ENCODE measurements around the gene MCF2L2.
"Not testable (repeated sequence)": the region's sequence is repeated elsewhere in the genome, so short reads cannot be mapped to it uniquely, and the experiment has no call there.

Gene MCF2L2

GRCh38 chr3:183394150-183394549, 34.3 kb downstream of the MCF2L2 start:
- no peak for DNase-seq

DNA sequence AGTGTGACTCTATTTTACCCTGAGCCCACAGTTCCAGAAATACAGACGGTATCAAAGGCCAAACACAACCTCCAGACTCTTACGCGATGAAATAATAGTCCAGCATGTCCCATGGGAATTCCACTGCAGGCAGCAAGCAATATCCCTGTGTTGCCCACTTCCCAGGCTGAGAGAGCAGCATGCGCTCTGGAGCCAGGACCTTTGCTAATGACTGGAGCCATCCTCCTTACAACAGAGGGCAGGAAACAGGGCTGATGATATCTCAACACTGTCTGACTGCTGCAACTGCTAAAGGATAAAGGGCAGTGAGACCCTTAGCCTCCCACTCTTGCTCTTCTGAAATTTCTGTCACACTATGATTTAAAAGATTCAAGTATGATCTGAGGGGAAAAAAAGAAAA, 34.8 kb downstream of the MCF2L2 start:
- DNase-seq, result no peak

GRCh38 chr3:183392186-183393034, 36.0 kb downstream of the MCF2L2 start:
- peak; percentile 8 for DNase-seq

DNA sequence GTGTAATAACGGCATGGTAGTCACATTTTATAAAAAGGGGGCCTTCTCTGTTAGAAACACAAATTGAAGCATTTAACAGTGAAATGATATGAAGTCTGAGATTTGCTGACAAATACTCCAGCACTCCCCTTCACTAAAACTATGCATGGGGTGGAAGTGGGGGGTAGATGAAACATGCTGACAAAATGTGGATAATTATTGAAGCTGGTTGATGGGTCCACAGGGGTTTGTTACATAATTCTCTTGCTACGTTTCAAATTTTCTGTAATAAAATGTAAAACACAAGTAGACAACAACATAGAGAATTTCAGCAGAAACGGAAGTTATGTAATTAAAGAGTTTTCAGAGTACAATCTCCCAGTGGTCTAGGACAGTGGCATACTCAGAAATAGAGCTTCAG, 37.0 kb downstream of the MCF2L2 start:
- DNase-seq, result no peak

DNA sequence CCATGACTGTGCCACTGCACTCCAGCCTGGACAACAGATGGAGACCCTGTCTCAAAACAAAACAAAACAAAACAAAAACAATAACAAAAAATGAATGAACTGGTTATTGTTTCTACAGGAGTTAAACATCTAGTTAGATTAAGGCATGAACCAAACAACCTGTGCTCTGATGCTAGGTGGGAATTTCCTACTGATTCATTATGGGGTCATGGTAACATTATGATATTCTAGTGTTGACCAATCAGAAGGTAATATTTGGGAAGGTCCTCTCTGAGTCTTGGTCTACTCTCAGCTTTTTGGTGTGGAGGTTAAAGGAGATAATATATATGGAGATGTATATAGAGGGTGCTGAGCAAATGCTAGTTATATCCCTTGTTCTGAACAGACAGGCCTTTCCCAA, 37.6 kb downstream of the MCF2L2 start:
- DNase-seq, result no peak

- DNase-seq, result no peak
Observed at GRCh38 chr3:183388213-183388895, 40.1 kb downstream of the MCF2L2 start.

- no peak for DNase-seq
Observed at GRCh38 chr3:183387797-183388196, 40.6 kb downstream of the MCF2L2 start.

DNA sequence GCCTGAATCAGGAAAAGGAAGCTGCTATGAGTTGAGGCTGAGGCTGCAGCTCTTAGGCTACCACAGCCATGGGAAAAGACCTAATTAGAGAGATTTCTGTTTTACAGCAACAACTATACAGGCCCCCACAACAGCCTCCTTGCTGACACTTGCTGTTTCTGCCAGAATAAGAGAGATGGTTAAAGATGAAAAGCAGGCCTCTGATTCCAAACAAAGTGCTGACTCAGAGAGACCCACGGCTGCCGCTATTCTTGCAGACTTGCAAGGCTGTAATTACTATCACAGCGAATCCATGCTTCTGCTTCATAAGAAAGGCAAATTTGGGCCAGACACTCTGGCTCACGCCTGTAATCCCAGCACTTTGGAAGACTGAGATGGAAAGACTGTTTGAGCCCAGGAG, 41.8 kb downstream of the MCF2L2 start:
- no peak for DNase-seq

GRCh38 chr3:183385698-183386613, 42.5 kb downstream of the MCF2L2 start:
- peak; percentile 58 for DNase-seq

- DNase-seq, result no peak
Observed at GRCh38 chr3:183381673-183382072, 46.7 kb downstream of the MCF2L2 start.

DNA sequence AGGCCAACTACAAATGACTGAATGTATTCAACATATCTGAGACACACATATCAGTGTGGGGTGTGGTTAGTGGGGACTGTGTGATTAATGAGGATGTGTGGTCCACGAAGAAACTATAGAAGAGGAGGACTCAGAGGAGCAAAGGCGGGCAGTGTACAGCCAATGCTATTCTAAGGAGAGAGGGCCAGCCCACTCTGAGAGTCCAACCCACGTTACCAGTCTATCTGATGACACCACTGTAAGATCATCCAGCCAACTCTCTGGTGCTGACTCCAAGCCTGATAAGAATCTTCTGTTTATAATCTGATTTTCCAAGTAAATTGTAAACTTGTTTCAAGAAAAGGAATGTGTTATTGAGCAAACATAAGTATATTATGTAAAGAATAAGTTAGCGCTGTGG, 47.2 kb downstream of the MCF2L2 start:
- DNase-seq, result peak; percentile 42

DNA sequence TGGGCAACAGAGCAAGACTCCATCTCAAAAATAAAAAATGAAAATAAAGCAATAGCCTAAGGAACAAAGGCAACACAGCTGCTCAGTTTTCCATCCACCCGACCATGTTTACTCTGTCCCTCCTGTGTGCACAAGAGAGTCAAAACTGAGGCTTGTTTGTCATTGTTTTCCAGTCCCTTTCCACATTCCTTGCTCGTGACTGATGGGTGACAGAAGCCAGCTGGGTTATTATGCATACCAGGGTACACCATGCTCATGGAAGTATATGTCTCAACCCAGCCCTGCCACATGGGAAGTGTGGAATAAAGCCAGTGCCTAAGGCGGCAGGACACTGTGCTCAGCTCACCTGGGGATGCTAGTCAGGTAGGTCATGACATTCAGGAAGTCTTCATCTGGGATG, 49.5 kb downstream of the MCF2L2 start:
- DNase-seq, result no peak

- no peak for DNase-seq
Observed at GRCh38 chr3:183378545-183378944, 49.9 kb downstream of the MCF2L2 start.

DNA sequence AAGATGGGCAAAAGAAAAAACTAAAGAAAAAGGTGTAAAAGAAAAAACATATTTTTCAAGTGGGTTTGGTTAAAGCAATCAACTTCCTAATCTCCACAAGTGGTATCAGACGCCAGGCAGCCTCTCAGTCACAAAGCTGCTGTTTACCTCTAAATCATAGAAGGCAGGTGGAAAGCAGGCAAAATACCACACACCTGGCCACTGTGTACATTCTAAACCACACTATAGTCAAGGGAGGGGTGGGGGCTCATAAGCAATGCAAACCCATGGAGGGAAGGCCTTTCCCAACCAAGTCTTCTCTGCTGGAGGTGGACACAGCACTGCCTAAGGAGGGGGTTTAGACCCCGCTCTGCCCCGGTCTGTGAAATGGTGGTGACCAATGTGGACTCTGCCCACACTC, 50.4 kb downstream of the MCF2L2 start:
- DNase-seq, result no peak

- DNase-seq, result no peak
Observed at GRCh38 chr3:183377307-183377959, 51.0 kb downstream of the MCF2L2 start.

DNA sequence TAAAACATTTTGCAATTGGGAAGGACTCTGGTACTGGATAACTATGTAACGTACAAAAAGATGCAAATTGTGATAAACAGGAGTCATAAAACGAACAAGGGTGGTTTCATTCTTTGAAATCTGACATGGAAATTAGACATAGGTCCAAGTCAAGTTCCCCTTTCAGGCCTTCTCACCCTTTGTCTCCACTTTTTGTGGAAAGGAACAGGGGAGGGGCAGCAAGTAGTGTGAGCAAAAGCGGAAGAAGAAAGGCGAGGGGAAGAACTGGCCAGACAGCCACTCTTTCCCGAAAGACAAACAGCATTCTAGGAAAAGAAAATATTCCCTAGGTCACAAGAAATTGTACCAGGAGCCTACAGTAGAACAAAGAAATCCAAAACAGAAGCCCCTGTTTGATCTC, 52.6 kb downstream of the MCF2L2 start:
- no peak for DNase-seq

- DNase-seq, result no peak
Observed at GRCh38 chr3:183375337-183375736, 53.1 kb downstream of the MCF2L2 start.

GRCh38 chr3:183372911-183373310, 55.5 kb downstream of the MCF2L2 start:
- no peak for DNase-seq

- DNase-seq, result not testable (repeated sequence)
Observed at GRCh38 chr3:183371600-183371968, 56.8 kb downstream of the MCF2L2 start.

DNA sequence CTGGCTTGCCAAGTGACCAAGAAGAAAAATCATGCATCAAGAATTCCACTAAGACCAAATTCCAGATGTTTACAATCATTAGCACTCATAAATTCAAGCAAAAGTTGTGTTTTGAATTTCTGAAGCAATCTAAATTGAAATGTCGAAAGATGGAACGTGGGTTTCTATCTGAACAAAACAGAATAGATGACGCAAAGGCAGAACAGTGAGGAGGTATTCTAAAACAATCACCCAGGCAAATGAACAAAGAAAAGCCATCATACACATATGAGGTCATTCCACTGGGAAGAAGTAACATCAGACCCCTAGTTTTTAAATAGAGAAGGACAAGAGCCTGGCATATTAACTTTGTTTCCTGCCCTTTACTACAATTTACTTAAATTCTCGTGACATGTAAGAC, 58.0 kb downstream of the MCF2L2 start:
- no peak for DNase-seq

- no peak for DNase-seq
Observed at GRCh38 chr3:183369627-183370026, 58.8 kb downstream of the MCF2L2 start.

- no peak for DNase-seq
Observed at GRCh38 chr3:183369117-183369516, 59.3 kb downstream of the MCF2L2 start.
